NB4 (cell line): ENCODE data around the gene UGGT2.

Source experiments
- MYC ChIP-seq: IDR thresholded peaks from 2 replicates; pipeline ENCODE4 v1.6.1; 2011; ENCODE audit warnings: low read depth, low read length
- POLR2A ChIP-seq: IDR thresholded peaks from 2 replicates; pipeline ENCODE4 v1.6.1; 2011; ENCODE audit warnings: mild to moderate bottlenecking; ENCODE audit not compliant: insufficient read length; ENCODE audit errors: extremely low read depth
- TF ChIP-seq, protein P1 (sequence below): IDR thresholded peaks from one replicate; pipeline ENCODE4 v1.5.1; 2012; ENCODE audit warnings: low read depth, low read length
- TF ChIP-seq, protein P2 (sequence below): IDR thresholded peaks from 2 replicates; pipeline ENCODE4 v1.6.1; 2011; ENCODE audit warnings: low read depth, low read length

DNA sequence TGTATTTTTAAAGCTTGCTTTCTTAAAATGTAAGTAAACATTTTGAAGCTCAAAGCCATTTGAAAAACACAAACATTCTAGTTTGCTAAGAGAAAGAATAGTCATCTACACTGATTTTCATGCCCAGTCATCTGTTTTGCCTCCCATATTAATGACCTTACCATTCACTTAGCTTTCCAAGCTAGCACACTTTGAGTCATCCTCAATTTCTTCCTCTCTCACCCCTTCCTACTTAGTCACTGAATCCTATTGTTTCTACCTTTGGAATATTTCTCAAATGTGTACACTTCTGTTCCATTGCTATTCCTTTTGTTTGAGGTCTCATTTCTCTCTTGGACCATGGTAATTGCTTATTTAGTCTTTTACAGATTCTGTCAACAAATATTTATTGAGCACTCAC is 29.4 kb upstream of the UGGT2 start:
- TF ChIP-seq, protein P1, sequence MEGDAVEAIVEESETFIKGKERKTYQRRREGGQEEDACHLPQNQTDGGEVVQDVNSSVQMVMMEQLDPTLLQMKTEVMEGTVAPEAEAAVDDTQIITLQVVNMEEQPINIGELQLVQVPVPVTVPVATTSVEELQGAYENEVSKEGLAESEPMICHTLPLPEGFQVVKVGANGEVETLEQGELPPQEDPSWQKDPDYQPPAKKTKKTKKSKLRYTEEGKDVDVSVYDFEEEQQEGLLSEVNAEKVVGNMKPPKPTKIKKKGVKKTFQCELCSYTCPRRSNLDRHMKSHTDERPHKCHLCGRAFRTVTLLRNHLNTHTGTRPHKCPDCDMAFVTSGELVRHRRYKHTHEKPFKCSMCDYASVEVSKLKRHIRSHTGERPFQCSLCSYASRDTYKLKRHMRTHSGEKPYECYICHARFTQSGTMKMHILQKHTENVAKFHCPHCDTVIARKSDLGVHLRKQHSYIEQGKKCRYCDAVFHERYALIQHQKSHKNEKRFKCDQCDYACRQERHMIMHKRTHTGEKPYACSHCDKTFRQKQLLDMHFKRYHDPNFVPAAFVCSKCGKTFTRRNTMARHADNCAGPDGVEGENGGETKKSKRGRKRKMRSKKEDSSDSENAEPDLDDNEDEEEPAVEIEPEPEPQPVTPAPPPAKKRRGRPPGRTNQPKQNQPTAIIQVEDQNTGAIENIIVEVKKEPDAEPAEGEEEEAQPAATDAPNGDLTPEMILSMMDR, result no peak
- TF ChIP-seq POLR2A (no peak), MYC (no peak)
- TF ChIP-seq, protein P2, sequence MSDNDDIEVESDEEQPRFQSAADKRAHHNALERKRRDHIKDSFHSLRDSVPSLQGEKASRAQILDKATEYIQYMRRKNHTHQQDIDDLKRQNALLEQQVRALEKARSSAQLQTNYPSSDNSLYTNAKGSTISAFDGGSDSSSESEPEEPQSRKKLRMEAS, result no peak
